AG09319 (cell line): ENCODE results near the gene NPAS3.

ENCODE experiments used
- DNase-seq: peaks from one replicate; pipeline ENCODE4 v3.0.0-alpha.2; 2010; ENCODE audit warnings: low read depth; ENCODE audit errors: extremely low read depth
- CTCF ChIP-seq: IDR thresholded peaks from 2 replicates; pipeline ENCODE4 v1.5.1; 2011; ENCODE audit warnings: low read depth, mild to moderate bottlenecking, inconsistent platforms, low read length, moderate library complexity

NPAS3 gene

GRCh38 chr14:33035416-33036194, 96.9 kb downstream of the NPAS3 start:
- TF ChIP-seq CTCF: no peak
- no peak for DNase-seq

GRCh38 chr14:33039311-33039710, 100.6 kb downstream of the NPAS3 start:
- no peak for DNase-seq
- TF ChIP-seq CTCF: no peak

GRCh38 chr14:33040372-33041140, 101.9 kb downstream of the NPAS3 start:
- TF ChIP-seq CTCF: no peak
- DNase-seq: no peak

- TF ChIP-seq CTCF: no peak
- DNase-seq: no peak
These were observed 103.9 kb downstream of the NPAS3 start for GRCh38 chr14:33042591-33042990.

GRCh38 chr14:33045760-33046159, 107.1 kb downstream of the NPAS3 start:
- no peak for TF ChIP-seq CTCF
- DNase-seq: no peak

- no peak for TF ChIP-seq CTCF
- DNase-seq: no peak
These were observed 114.3 kb downstream of the NPAS3 start for GRCh38 chr14:33052943-33053342.

- DNase-seq: no peak
- no peak for TF ChIP-seq CTCF
These were observed 117.5 kb downstream of the NPAS3 start for GRCh38 chr14:33056213-33056612.
